ENCODE results near the gene IL25.
"Not testable (repeated sequence)": the region's sequence is repeated elsewhere in the genome, so short reads cannot be mapped to it uniquely, and the experiment has no call there.

Gene IL25

GRCh38 chr14:23392613-23393012 is 20.0 kb downstream of the IL25 start:
- DNase-seq: no peak

- DNase-seq: no peak
Measured at GRCh38 chr14:23396126-23396525, 23.5 kb downstream of the IL25 start.

- DNase-seq: no peak
Measured at GRCh38 chr14:23396781-23397407, 24.3 kb downstream of the IL25 start.

GRCh38 chr14:23398348-23398747 is 25.7 kb downstream of the IL25 start:
- no peak for DNase-seq

GRCh38 chr14:23399136-23399535 is 26.5 kb downstream of the IL25 start:
- no peak for DNase-seq

GRCh38 chr14:23399591-23399990 is 27.0 kb downstream of the IL25 start:
- DNase-seq: no peak

GRCh38 chr14:23400496-23401149 is 28.0 kb downstream of the IL25 start:
- not testable (repeated sequence) for DNase-seq

- no peak for DNase-seq
Measured at GRCh38 chr14:23401291-23401690, 28.7 kb downstream of the IL25 start.

- no peak for DNase-seq
Measured at GRCh38 chr14:23402296-23403138, 29.9 kb downstream of the IL25 start.

GRCh38 chr14:23403139-23403438 is 30.5 kb downstream of the IL25 start:
- DNase-seq: no peak

- no peak for DNase-seq
Measured at GRCh38 chr14:23403908-23404307, 31.3 kb downstream of the IL25 start.

GRCh38 chr14:23404331-23404900 is 31.8 kb downstream of the IL25 start:
- no peak for DNase-seq

- DNase-seq: no peak
Measured at GRCh38 chr14:23405096-23405495, 32.5 kb downstream of the IL25 start.

- no peak for DNase-seq
Measured at GRCh38 chr14:23405516-23406025, 33.0 kb downstream of the IL25 start.

GRCh38 chr14:23406244-23406643 is 33.6 kb downstream of the IL25 start:
- no peak for DNase-seq

- DNase-seq: no peak
Measured at GRCh38 chr14:23406725-23407355, 34.2 kb downstream of the IL25 start.

GRCh38 chr14:23407516-23408306 is 35.1 kb downstream of the IL25 start, which contains the start of gene MYH6:
TSS of gene MYH6 (minus strand) at chr14:23408273. CDS start at chr14:23407223, 1,050 bp downstream.
- no peak for DNase-seq

GRCh38 chr14:23408307-23408630 is 35.7 kb downstream of the IL25 start:
- no peak for DNase-seq

GRCh38 chr14:23409475-23409874 is 36.9 kb downstream of the IL25 start:
- DNase-seq: no peak

GRCh38 chr14:23409966-23410635 is 37.5 kb downstream of the IL25 start:
- DNase-seq: no peak

Data from activated naive CD4-positive, alpha-beta T cell (primary cell).